Activated CD8-positive, alpha-beta memory T cell treated with anti-CD3 and anti-CD28 coated beads for 36 hours (primary cell): Measurements from ENCODE around the gene C8G. TPM values are rescaled to one million over a fixed set of nuclear protein-coding genes. Genes with fewer than 3 reads are reported as not detected.

Source experiments
- CTCF ChIA-PET: fragments of 350-600 bp; sonication (Branson Sonifier 250); formaldehyde crosslinking; loops from one replicate; lab custom pipeline; 2021; ENCODE audit warnings: antibody characterized with exemption; lab: Charles Lee
- POLR2A ChIA-PET: fragments of 350-600 bp; sonication (Branson Sonifier 250); formaldehyde crosslinking; loops from one replicate; lab custom pipeline; 2021; ENCODE audit warnings: antibody characterized with exemption; lab: Charles Lee
- total RNA-seq, 2 experiments: library from RNA; stranded (reverse); gene quantifications; one replicate each; pipeline ENCODE4 v1.2.3, GENCODE V29; 2021

C8G gene
- total RNA-seq, 2 experiments from 2014 or later = 0.69 TPM; not detected in 1

GRCh38 chr9:136957461-136957860 lies 12.4 kb downstream of the C8G start:
- ChIA-PET POLR2A (no interaction called here), CTCF (no interaction called here)

GRCh38 chr9:136957901-136958300 lies 12.9 kb downstream of the C8G start:
- ChIA-PET POLR2A (no interaction called here), CTCF (interaction anchor here (1.7 kb wide), 1 partner anchor 74 kb away, joined by 5 read pairs; the partner anchor contains the start of gene FUT7)

GRCh38 chr9:136958473-136958872 lies 13.4 kb downstream of the C8G start:
- ChIA-PET POLR2A (no interaction called here), CTCF (interaction anchor here (1.7 kb wide), 1 partner anchor 73 kb away, joined by 5 read pairs; the partner anchor contains the start of gene FUT7)

- ChIA-PET POLR2A (no interaction called here), CTCF (interaction anchor here (0.7 to 1.7 kb wide), 4 partner anchors 17 to 117 kb away, joined by 3 to 5 read pairs (median 4); partner anchors contain the start of gene FUT7)
Observed at GRCh38 chr9:136958898-136959850, 14.1 kb downstream of the C8G start.

GRCh38 chr9:136960212-136960937 lies 15.3 kb downstream of the C8G start:
- CTCF ChIA-PET = interaction anchor here (0.7 to 1.3 kb wide), 3 partner anchors 16 to 75 kb away, joined by 3 to 4 read pairs (median 4); no protein-coding TSS in a partner anchor
- POLR2A ChIA-PET = interaction anchor here (0.5 to 0.9 kb wide), 2 partner anchors 21 to 84 kb away, joined by 3 read pairs; no protein-coding TSS in a partner anchor

GRCh38 chr9:136960938-136961275 lies 15.9 kb downstream of the C8G start:
- CTCF ChIA-PET = interaction anchor here (0.7 to 1.3 kb wide), 2 partner anchors 13 to 17 kb away, joined by 3 read pairs; no protein-coding TSS in a partner anchor
- POLR2A ChIA-PET = interaction anchor here (0.9 kb wide), 1 partner anchor 22 kb away, joined by 3 read pairs; no protein-coding TSS in a partner anchor

GRCh38 chr9:136961279-136962065 lies 16.4 kb downstream of the C8G start:
- ChIA-PET POLR2A (interaction anchor here (0.9 kb wide), 1 partner anchor 22 kb away, joined by 3 read pairs; no protein-coding TSS in a partner anchor), CTCF (interaction anchor here (1.3 kb wide), 1 partner anchor 13 kb away, joined by 3 read pairs; no protein-coding TSS in a partner anchor)

- CTCF ChIA-PET = interaction anchor here (1.3 kb wide), 1 partner anchor 14 kb away, joined by 3 read pairs; no protein-coding TSS in a partner anchor
Observed at GRCh38 chr9:136962163-136962562, 17.1 kb downstream of the C8G start.

GRCh38 chr9:136962701-136963248 lies 17.7 kb downstream of the C8G start:
- ChIA-PET POLR2A (no interaction called here), CTCF (no interaction called here)

More at GRCh38 chr9:136962163-136962562, 17.1 kb downstream of the C8G start:
- POLR2A ChIA-PET = no interaction called here

GRCh38 chr9:136963341-136963740 lies 18.3 kb downstream of the C8G start:
- CTCF ChIA-PET = no interaction called here

GRCh38 chr9:136963751-136964150 lies 18.7 kb downstream of the C8G start:
- POLR2A ChIA-PET = no interaction called here
- CTCF ChIA-PET = interaction anchor here (1.4 kb wide), 1 partner anchor 71 kb away, joined by 4 read pairs; no protein-coding TSS in a partner anchor

More at GRCh38 chr9:136963341-136963740, 18.3 kb downstream of the C8G start:
- POLR2A ChIA-PET = no interaction called here

- POLR2A ChIA-PET = no interaction called here
Observed at GRCh38 chr9:136964171-136964689, 19.2 kb downstream of the C8G start.

GRCh38 chr9:136964833-136965422 lies 19.9 kb downstream of the C8G start:
- ChIA-PET POLR2A (no interaction called here), CTCF (interaction anchor here (1.0 to 1.4 kb wide), 5 partner anchors 11 to 123 kb away, joined by 3 to 8 read pairs (median 3); partner anchors contain the start of genes AJM1 and CLIC3)

More at GRCh38 chr9:136964171-136964689, 19.2 kb downstream of the C8G start:
- CTCF ChIA-PET = interaction anchor here (1.0 to 1.4 kb wide), 5 partner anchors 11 to 122 kb away, joined by 3 to 8 read pairs (median 3); partner anchors contain the start of genes AJM1 and CLIC3

GRCh38 chr9:136965771-136966484 lies 20.9 kb downstream of the C8G start:
- POLR2A ChIA-PET = no interaction called here

GRCh38 chr9:136968333-136969127 lies 23.5 kb downstream of the C8G start:
- CTCF ChIA-PET = interaction anchor here (2.1 kb wide), 1 partner anchor 10 kb away, joined by 5 read pairs; no protein-coding TSS in a partner anchor
- POLR2A ChIA-PET = no interaction called here

More at GRCh38 chr9:136965771-136966484, 20.9 kb downstream of the C8G start:
- CTCF ChIA-PET = interaction anchor here (0.6 to 1.5 kb wide), 6 partner anchors 13 to 214 kb away, joined by 3 to 5 read pairs (median 4); partner anchors contain the start of gene AJM1

- CTCF ChIA-PET = interaction anchor here (1.7 to 2.1 kb wide), 2 partner anchors 9 to 61 kb away, joined by 5 read pairs; no protein-coding TSS in a partner anchor
- POLR2A ChIA-PET = no interaction called here
Observed at GRCh38 chr9:136969150-136969549, 24.1 kb downstream of the C8G start.
